Amygdala (tissue), 56 donors: Measurements from ENCODE around the gene ADCY10.

Experiments used
- DNase-seq, 56 donors: peaks; one replicate each; lab custom pipeline; 2025; lab: John Stamatoyannopoulos, UW

Gene ADCY10, protein sequence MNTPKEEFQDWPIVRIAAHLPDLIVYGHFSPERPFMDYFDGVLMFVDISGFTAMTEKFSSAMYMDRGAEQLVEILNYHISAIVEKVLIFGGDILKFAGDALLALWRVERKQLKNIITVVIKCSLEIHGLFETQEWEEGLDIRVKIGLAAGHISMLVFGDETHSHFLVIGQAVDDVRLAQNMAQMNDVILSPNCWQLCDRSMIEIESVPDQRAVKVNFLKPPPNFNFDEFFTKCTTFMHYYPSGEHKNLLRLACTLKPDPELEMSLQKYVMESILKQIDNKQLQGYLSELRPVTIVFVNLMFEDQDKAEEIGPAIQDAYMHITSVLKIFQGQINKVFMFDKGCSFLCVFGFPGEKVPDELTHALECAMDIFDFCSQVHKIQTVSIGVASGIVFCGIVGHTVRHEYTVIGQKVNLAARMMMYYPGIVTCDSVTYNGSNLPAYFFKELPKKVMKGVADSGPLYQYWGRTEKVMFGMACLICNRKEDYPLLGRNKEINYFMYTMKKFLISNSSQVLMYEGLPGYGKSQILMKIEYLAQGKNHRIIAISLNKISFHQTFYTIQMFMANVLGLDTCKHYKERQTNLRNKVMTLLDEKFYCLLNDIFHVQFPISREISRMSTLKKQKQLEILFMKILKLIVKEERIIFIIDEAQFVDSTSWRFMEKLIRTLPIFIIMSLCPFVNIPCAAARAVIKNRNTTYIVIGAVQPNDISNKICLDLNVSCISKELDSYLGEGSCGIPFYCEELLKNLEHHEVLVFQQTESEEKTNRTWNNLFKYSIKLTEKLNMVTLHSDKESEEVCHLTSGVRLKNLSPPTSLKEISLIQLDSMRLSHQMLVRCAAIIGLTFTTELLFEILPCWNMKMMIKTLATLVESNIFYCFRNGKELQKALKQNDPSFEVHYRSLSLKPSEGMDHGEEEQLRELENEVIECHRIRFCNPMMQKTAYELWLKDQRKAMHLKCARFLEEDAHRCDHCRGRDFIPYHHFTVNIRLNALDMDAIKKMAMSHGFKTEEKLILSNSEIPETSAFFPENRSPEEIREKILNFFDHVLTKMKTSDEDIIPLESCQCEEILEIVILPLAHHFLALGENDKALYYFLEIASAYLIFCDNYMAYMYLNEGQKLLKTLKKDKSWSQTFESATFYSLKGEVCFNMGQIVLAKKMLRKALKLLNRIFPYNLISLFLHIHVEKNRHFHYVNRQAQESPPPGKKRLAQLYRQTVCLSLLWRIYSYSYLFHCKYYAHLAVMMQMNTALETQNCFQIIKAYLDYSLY (N-terminal part only)

DNA sequence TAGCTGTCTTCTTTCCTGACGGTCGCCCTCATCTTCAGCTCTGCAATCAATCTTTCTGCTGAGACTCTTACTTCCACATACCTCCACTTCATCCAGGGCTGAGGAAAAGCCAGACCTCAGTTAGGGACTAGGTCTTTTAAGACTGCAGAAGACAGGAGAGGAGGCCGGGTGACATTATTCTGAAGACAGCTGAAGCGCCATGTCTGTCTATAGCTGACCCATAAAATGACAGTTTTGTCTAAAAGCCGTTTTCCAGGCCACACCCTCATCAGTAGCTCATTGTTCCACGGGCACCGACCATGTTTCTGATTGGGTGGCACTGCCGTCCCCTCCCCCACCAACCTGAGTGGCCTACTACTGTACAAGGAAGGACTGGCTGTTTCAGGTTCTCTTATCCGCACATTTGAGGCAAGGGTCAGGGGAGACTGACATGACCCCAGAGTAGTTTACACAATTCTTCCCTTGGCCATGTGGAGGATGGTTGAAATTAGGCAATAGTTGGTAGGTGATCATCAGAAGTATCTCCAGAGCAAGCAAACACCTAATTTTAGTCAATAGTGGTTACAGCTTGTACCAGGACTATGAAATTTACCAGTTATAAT is at the start of gene ADCY10:
Gene ADCY10 (minus strand): TSS at position 240 of the 602 bp plus-strand sequence. CDS start 8,994 bp downstream, outside the sequence.
- no peak for DNase-seq

DNA sequence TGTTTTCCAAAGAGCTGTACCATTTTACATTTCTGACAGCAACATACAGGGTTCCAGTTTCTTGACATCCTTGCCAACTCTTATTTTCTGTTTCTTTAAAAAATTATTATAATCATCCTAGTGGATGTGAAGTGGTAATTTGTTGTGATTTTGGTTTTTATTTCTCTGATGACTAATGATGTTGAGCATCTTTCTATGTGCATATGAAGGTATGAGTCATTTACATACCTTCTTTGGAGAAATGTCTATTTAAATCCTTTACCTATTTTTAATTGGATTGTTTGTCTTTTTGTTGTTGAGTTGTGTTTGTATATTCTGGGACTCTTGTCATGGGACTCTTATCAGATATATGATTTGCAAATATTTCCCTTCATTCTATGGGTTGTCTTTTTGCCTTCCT is 43.8 kb upstream of the ADCY10 start:
- DNase-seq: no peak

DNA sequence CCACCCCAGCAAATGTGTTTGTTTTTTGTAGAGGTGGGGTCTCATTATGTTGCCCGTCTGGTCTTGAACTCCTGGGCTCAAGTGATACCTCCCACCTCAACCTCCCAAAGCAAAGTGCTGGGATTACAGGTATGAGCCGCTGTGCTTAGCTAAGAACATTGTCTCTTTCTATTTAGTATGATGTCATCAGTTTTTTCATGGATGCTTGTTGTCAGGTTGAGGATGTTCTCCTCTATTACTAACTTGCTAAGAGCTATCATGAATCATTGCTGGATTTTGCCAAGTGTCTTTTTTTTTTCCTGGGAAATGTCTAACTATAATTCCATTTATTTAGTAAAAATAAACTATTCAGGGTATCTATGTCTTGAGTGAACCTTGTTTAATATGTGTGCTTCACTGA is 42.0 kb upstream of the ADCY10 start:
- DNase-seq: no peak

DNA sequence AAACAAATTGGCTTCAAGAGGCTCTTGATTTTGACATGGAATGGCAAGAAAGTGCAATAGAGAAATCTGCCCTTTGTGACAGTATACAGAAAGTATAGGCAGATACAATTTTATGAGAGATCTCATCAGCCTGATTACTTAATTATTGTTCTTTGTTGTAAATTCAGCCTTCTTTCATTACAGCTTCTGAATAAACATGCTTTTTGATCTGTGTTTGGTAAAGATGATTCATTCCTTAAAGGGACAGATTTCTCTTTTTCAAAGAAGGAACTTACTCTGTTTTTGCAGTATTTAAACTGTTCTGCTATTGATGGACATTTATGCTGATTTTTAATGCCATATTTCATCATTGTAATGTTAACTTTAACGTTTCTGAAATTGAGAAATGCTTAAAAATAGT is 36.6 kb upstream of the ADCY10 start:
- no peak for DNase-seq

DNA sequence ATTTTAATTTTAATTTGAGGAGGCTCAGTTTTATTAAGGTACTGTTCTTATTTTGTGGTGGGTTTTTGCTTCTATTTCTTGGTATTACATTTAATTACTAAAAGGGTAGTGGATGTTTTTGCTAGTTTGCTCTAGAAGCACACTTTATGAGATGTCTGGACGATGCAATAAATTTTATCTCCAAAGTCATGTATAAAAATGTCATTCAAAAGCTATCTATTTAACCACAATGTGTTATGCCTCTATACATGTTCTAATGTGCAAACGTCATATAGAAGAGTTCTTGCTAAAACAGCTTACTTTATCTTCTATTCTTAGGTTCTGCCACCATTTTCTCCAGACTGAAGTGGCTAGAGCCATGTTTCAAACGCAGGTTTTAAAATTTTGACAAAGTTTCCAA is 35.9 kb upstream of the ADCY10 start:
- DNase-seq: no peak

DNA sequence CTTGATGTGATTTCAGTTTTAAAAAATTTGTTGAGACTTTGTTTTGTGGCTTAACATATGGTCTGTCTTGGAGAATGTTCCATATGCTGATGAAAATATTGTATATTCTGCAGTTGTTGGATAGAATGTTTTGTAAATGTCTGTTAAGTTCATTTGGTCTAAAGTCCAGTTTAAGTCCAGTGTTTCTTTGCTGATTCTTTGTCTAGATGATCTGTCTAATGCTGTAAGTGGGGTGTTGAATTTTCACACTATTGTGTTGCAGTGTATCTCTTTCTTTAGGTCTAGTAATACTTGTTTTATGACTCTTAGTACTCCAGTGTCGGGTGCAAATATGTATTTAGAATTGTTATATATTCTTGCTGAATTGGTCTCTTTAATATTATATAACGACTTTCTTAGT is 33.8 kb upstream of the ADCY10 start:
- DNase-seq: no peak

DNA sequence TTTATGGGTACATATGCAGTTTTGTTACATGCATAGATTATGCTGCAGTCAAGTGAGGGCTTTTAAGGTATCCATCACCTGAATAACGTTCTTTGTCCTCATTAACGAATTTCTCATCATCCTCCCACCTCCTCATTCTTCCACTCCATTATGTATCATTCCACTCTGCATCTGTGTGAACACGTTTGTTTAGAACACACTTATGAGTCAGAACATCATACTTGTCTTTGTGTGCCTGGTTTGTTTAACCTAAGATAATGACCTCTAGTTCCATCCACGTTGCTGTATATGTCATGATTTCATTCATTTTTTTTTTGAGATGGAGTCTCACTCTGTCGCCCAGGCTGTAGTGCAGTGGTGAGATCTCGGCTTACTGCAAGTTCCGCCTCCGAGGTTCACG is 29.6 kb upstream of the ADCY10 start:
- DNase-seq: no peak

DNA sequence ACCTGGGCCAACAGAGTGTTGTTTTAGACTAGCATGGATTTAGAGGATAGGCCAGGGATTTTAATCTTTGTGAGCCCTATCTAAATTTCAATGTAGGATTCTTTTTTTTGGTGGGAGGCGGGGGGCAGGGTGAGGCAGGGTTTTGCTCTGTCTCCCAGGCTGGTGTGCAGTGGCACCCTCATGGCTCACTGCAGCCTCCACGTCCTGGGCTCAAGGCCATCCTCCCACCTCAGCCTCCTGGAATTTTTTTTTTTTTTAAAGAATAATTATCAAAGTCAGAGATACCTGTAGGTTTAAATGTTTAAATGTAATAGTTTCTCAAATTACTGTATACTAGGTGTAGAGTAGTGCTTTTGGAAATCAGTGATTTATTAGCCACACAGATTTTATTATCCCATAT is 26.3 kb upstream of the ADCY10 start:
- no peak for DNase-seq

DNA sequence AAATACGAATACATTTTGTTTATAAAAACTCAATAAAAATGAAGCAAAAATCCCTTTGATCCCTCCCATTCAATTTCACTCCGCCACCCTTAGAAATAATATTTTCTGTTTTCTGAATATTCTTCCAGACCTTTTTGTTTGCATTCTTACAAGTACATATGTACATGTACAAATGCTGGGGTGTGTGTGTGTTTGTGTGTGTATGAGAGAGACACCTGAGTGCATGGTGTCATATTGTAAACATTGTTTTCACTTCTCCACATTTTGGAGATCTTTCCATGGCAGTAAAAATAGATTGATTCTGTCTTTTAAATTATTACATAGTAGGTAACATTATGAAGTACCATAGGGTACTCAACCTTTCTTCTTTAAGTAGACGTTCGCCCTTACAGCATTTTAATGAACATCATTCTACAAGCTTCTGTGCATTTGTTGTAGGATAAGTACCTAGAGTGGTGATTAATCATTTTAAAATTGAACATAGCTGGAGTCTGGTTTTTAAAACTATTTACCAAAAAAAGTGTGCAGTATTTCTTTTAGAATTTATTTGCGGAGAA is 24.2 kb upstream of the ADCY10 start:
- no peak for DNase-seq

DNA sequence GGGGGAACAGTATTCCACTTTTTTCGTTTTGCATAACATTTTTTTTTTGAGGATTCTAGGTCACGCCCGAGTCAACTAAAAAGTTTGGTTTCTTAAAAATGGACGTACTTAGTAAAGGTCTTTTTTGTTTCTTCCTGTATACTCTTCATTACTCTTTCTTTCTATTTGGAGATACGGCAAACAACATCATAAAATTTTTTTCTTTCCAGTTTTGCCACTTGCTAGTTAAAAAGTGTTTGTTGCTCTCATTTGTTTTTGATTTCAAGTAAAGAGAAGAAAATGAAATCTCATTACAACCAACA is 23.7 kb upstream of the ADCY10 start:
- no peak for DNase-seq

DNA sequence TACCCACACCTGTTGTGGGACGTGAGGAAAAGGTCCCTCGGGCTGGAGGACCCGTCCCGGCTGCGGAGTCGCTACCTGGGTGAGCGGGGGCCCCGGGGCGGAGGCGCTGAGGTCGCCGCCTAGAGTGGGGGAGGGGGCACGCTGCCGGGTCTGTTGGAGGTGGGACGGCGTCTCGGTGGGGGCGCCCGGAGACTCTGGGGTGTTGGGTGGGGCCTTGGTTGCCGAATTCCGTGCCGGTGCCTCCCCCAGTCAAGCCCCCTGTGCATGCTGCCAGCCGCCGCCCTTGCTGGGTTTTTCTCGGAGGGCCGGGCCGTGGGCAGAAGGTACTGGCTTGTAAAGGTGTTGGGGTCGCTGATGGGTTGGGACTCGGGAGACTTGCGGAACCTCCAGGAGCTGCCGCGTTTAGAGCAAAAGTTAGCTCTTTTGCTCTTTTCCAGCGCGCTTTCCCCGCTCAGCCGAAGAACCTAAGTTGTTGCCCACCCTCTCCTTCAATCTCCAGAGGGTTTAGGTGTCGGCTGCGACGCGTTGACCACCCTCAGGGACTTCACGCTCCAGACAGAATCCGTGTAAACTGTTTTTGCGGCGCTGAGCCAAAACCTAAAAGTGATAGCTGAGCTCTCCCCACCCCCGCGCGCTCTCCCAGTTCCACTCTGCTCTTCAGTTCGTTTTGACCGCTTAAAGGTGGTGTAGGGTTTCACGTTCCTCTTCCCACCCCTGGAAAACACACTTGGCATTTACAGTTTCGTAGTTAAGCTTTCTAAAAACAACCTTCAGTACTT is 23.2 kb upstream of the ADCY10 start, which contains the start of gene MPC2:
Gene MPC2 (minus strand): TSS at position 143 of the 779 bp plus-strand sequence. CDS start 1,231 bp downstream, outside the sequence.
- DNase-seq: peak in 39 of 56 donors; percentile 4 to 82 (median 41)

DNA sequence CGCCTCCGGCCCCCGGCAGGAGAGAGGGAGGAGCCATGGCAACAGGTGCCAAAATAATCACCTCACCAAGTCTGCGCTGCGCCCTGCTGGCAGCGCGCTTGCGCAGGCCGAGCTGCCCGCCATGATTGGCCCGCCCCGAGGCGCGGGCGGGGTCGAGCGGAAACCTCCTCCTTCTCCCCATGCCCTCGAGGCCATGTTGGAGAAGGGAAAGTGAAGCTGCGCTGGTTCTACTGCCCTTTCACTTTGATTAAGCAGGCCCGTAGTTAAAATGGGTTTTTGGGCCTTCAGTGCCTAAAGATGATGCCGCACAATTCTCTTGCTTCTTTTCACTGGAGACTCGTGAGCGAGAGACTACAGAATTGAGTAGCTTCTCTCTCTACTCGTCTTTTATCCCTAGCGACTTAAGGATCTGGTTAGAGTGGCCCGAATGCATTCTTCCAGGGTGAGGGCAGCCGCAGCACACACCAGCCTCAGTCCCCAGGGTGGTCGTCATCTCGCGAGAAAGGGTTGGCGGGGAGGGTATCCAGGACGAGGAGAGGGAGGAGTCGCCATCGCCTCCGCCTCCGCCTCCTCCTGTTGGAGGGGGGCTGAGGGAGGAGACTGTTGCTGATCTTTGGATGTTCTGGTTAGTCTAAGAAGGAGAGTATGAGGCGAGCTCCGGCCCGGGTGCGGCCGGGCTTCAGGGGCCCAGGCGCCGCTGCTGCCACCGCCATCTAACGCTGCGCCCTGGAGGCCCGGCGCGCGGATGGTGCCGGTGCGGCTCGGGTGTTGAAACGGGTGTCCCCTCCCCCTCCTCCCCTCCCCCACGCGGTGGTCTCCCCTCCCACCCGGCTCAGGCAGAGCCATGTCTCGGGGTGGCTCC is 22.4 kb upstream of the ADCY10 start, which contains the start of gene DCAF6:
Gene DCAF6 (plus strand): TSS at position 616 of the 862 bp plus-strand sequence. CDS start 229 bp downstream, at position 845.
- DNase-seq: peak; percentile 77 to 98 (median 94)

DNA sequence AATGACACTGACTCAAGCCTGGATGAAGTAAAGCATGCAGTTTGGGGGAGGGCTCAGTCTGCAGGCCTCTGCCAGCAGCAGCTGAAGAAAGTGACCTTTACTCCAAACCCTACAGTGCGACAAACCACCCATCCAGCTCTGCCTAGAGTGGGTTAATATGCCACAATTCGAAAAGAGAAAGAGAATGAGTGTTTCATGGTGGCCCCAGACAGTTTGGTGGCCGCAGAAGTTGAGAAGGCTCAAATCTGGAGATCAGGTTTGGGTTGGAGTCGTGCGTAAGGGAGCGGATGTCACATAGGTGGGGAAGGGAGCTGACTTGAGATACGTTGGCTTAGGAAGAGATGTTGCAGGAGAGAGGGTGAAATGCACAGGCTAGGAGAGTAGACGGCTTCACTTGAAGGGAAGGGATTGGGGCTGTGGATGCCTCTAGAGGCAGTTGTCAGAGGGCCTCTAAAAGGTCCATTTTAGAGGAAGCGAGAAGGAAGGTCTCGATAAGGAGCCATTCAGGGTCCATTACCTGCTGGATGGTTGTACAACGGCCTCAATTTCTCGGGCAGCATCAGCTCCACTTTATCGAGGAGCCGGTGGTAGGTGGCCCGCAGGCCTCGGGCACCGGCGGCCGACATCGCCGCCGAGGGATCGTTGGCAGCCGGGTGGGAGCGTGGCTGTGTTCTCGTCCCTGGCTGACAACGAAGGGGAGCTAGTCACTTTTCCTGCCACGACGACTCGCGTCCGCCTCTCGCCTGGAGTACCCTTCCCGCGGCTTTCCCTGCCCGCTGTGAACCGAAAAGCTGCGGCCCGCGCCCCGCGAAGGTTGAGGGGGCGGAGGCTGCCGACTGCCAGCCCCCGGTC is 21.5 kb upstream of the ADCY10 start:
- peak in 12 of 56 donors; percentile 24 to 66 (median 46) for DNase-seq

DNA sequence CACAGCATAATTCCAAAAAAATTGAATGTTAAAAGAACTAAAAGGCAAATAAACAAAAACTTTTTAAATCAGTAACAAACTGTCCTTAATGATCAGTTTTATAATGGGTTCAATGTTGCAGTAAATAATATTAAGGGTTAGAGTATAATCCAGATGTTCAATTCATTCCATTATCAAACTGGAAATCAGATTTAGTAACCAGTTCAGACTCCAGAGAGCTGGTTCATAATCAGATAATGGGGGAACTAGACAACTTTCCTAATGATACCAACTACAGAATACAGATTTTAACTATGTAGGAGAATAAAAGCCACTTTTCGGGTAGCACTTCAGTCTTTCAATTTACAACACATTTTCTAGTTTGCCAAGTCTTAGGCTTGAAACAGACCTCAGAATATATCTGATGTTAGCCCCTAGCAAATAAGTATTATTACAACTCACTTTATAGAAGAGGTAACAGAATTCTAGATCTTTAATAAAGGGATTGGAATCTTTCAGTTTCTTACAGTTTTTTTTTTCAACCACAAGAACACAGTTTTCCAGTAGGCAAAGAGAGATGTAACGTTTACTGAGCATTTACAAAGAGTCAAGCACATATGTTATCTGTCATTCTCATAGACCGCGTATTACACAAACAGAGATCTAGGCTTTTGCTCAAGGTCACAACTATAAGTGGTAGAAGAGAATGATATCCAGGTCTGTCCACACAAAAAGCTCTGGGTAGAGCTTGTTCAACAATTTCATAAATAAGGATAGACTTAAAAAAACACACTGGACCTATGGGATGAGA is 20.7 kb upstream of the ADCY10 start:
- no peak for DNase-seq

DNA sequence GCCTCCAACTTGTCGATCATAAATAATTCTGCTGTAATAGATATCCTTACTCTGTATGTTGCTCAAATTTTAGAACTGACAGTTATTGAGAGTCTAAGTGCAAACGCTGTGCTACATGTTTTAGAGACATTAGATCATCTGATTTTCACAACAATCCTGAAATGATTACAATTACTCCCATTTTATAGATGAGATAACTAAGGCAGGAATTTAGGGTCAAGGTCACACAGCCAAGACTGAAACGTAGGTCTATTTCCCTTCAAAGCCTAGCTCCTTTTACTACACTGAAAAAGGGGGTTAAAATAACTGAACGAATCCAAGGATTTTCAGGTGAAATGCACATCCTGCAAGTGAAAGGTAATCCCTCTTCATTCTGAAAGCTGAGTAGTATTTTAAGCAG is 19.9 kb upstream of the ADCY10 start:
- no peak for DNase-seq

DNA sequence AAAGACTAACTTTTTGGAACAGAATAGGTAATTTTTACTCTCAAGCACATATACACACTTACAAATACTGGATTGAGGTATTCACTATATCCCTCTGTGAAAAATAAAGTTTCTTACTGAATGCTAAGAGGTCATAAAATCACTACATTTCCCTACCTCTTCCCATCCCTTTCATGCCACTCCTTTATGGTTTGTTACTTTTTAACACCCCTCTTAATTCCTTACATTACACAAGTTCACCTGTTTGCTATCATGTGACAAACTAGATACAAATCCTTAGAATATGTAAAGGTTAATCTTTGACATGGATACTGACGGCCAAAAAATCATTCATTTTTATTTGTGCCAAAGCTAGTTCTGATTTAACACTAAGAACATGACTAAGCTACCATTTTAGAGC is 15.8 kb upstream of the ADCY10 start:
- DNase-seq: no peak
